Esophagus squamous epithelium (tissue), 5 donors: ENCODE results near the gene MSH4. TPM values are rescaled to one million over a fixed set of nuclear protein-coding genes. Genes with fewer than 3 reads are reported as not detected.

ENCODE experiments used
- DNase-seq: peaks from one replicate; lab custom pipeline; 2025; lab: John Stamatoyannopoulos, UW
- H3K27ac ChIP-seq, 4 donors: fragments of 200-600 bp; sonication (generic); one replicate each; pipeline ENCODE4 v1.5.1; 2016 to 2019; ENCODE audit warnings: mild to moderate bottlenecking in 1 of 4
- H3K27me3 ChIP-seq, 4 donors: fragments of 200-600 bp; sonication (generic); 1 replicate in 3 of 4; 2 replicates in 1 of 4; pipeline versions ENCODE4 v1.5.1 to v1.6.0; 2017 to 2021; ENCODE audit warnings: antibody characterized with exemption in 1 of 4
- H3K36me3 ChIP-seq, 3 donors: fragments of 200-600 bp; sonication (generic); one replicate each; pipeline ENCODE4 v1.5.1; 2016 to 2019
- H3K4me1 ChIP-seq, 3 donors: fragments of 200-600 bp; sonication (generic); one replicate each; pipeline ENCODE4 v1.5.1; 2017 to 2019
- H3K4me3 ChIP-seq, 4 donors: fragments of 200-600 bp; sonication (generic); 1 replicate in 3 of 4; 2 replicates in 1 of 4; pipeline ENCODE4 v1.5.1; 2016 to 2019; ENCODE audit warnings: mild to moderate bottlenecking in 2 of 4, moderate library complexity in 1 of 4
- H3K9me3 ChIP-seq, 3 donors: fragments of 200-600 bp; sonication (generic); one replicate each; pipeline ENCODE4 v1.5.1; 2016 to 2019
- CTCF ChIP-seq, 6 experiments: fragments of 450-650 bp in 4 of 6; fragments of 200-600 bp in 2 of 6; sonication (generic) in 2 of 6; IDR thresholded peaks; one replicate each; pipeline ENCODE4 v1.5.1; 2016 to 2019; ENCODE audit warnings: antibody characterized with exemption in 6 of 6, mild to moderate bottlenecking in 4 of 6, moderate library complexity in 4 of 6
- POLR2A ChIP-seq, 4 donors: fragments of 450-650 bp; IDR thresholded peaks; one replicate each; pipeline ENCODE4 v1.6.1; 2017; ENCODE audit warnings: antibody characterized with exemption in 4 of 4, mild to moderate bottlenecking in 4 of 4, moderate library complexity in 3 of 4
- WGBS, 2 donors: methylation state at CpG; one replicate each; pipeline ENCODE4 v1.1.5; 2018; 5-methylcytosine and 5-hydroxymethylcytosine counted together
- intact Hi-C: fragments of 100-400 bp; cut with DNase I; formaldehyde crosslinking; loops from one replicate; pipeline ENCODE4 v1.15.0; 2022
- total RNA-seq, 4 donors: library from RNA; depleted of rRNA; stranded (reverse); fragments of >200 nt; gene quantifications; one replicate each; pipeline ENCODE4 v1.1.0, GENCODE V29; 2016
- donor health status: DM: yes; HTN: yes; CAD: no.

The MSH4 gene
- total RNA-seq, 4 donors from 2014 or later, result 0.35 to 0.38 TPM; not detected in 2

DNA sequence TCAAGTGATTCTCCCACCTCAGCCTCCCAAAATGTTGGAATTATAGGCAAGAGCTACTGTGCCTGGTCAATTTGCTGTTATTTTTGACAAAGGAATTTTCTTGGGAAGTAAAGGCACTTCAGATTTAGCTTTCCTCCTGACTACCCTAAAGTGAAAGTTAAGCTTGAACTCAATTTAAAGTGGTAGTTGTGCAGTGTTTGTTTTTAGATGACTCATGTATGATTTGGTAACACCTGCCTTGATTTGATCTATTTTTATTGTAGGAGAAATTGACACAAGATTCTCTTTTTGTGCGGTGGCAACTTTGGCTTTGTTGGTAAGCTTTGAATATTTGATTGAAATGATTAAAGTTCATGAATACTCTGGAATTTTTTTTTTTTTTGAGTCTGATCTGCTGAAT, 5.7 kb upstream of the MSH4 start:
- H3K4me1 ChIP-seq, result peaks cover 17 to 66% (median 33%) of the 10 kb centered on the region in 3 donors
- H3K9me3 ChIP-seq, result no peaks in the 10 kb centered on the region
- H3K4me3 ChIP-seq, result peak overlapping the region in 3 of 4 donors; percentile 10 to 33 (median 16)
- TF ChIP-seq POLR2A (IDR thresholded peaks at IDR 0.05) (no peak), CTCF (IDR thresholded peaks at IDR 0.05) (no peak)
- DNase-seq, result no peak
- WGBS, 2 donors, result 28 to 29% methylated on average over 1 of the region's 1 CpG
- peaks cover 15 to 73% (median 37%) of the 10 kb centered on the region in 3 donors for H3K36me3 ChIP-seq
- intact Hi-C loops, result no loop called here
- H3K27me3 ChIP-seq, result no peaks in the 10 kb centered on the region
- H3K27ac ChIP-seq, result peak overlapping the region; percentile 11 to 57 (median 25)

GRCh38 chr1:75792091-75792490, 4.6 kb upstream of the MSH4 start:
- Histone ChIP-seq H3K27ac (no peak overlapping the region), H3K9me3 (no peaks in the 10 kb centered on the region), H3K36me3 (peaks cover 26 to 84% (median 39%) of the 10 kb centered on the region in 3 donors), H3K4me1 (peaks cover 17 to 63% (median 33%) of the 10 kb centered on the region in 3 donors), H3K4me3 (no peak overlapping the region), H3K27me3 (no peaks in the 10 kb centered on the region)
- DNase-seq, result no peak
- no peak for TF ChIP-seq POLR2A (IDR thresholded peaks at IDR 0.05)
- intact Hi-C loops, result no loop called here
- WGBS, 2 donors, result 91 to 98% methylated on average over 3 of the region's 3 CpGs

- Histone ChIP-seq H3K4me3 (no peak overlapping the region), H3K9me3 (no peaks in the 10 kb centered on the region), H3K27me3 (no peaks in the 10 kb centered on the region), H3K4me1 (peaks cover 16 to 40% (median 17%) of the 10 kb centered on the region in 3 donors), H3K36me3 (peaks cover 28 to 86% (median 39%) of the 10 kb centered on the region in 3 donors), H3K27ac (no peak overlapping the region)
- intact Hi-C loops, result no loop called here
- WGBS, 2 donors, result 90 to 94% methylated on average over 2 of the region's 2 CpGs
- DNase-seq, result no peak
- TF ChIP-seq CTCF (IDR thresholded peaks at IDR 0.05), result no peak
- no peak for TF ChIP-seq POLR2A (IDR thresholded peaks at IDR 0.05)
Observed at GRCh38 chr1:75794382-75794781, 2.3 kb upstream of the MSH4 start.

- WGBS, 2 donors, result 94% methylated on average over 4 of the region's 4 CpGs
- no peak overlapping the region for H3K4me3 ChIP-seq
- peaks cover 4 to 26% (median 5%) of the 10 kb centered on the region in 3 donors for H3K4me1 ChIP-seq
- intact Hi-C loops, result no loop called here
- H3K27me3 ChIP-seq, result no peaks in the 10 kb centered on the region
- no peak for TF ChIP-seq POLR2A (IDR thresholded peaks at IDR 0.05)
- no peak for TF ChIP-seq CTCF (IDR thresholded peaks at IDR 0.05)
- no peak overlapping the region for H3K27ac ChIP-seq
- no peaks in the 10 kb centered on the region for H3K9me3 ChIP-seq
- peaks cover 28 to 72% (median 39%) of the 10 kb centered on the region in 3 donors for H3K36me3 ChIP-seq
- DNase-seq, result no peak
Observed at GRCh38 chr1:75795703-75796193, 934 bp upstream of the MSH4 start.

DNA sequence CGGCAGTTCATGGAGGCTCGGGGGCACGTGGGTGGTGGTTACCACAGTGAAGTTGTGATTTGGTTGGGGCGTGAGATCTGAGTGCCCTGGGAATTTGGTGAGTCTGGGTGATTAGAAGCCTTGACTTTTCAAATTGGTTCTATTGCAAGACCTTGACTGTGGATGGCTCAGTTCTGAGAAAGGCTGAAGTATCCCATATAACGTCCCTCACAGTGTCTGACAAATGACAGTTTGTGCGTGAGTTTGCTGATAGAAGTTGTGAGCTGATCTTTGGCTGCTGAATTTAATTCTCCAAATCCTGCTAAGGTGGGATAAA, 549 bp downstream of the MSH4 start:
- no peak for TF ChIP-seq POLR2A (IDR thresholded peaks at IDR 0.05)
- TF ChIP-seq CTCF (IDR thresholded peaks at IDR 0.05), result no peak
- H3K27me3 ChIP-seq, result no peaks in the 10 kb centered on the region
- H3K9me3 ChIP-seq, result no peaks in the 10 kb centered on the region
- H3K4me1 ChIP-seq, result peaks cover 0 to 14% (median 0%) of the 10 kb centered on the region in 3 donors
- H3K36me3 ChIP-seq, result peaks cover 28 to 57% (median 31%) of the 10 kb centered on the region in 3 donors
- H3K27ac ChIP-seq, result no peak overlapping the region
- WGBS, 2 donors, result 66 to 81% methylated on average over 6 of the region's 6 CpGs
- H3K4me3 ChIP-seq, result no peak overlapping the region
- no peak for DNase-seq
- intact Hi-C loops, result no loop called here
